Activated B cell treated with CpG ODN at 0.5 μM for 24 hours (primary cell): ENCODE measurements around the gene PPP1R3G. TPM values are rescaled to one million over a fixed set of nuclear protein-coding genes. Genes with fewer than 3 reads are reported as not detected.

Experiments used
- ATAC-seq: fragments of 200-7000 bp; cut with Tn5 transposase; one replicate; pipeline ENCODE4 v1.10.0; 2021; ENCODE audit warnings: low read depth, mild to moderate bottlenecking, moderate library complexity
- CTCF ChIA-PET: fragments of 350-600 bp; sonication (Branson Sonifier 250); formaldehyde crosslinking; loops from one replicate; lab custom pipeline; 2021; ENCODE audit warnings: antibody characterized with exemption; lab: Charles Lee
- POLR2A ChIA-PET: fragments of 350-600 bp; sonication (Branson Sonifier 250); formaldehyde crosslinking; loops from one replicate; lab custom pipeline; 2021; ENCODE audit warnings: antibody characterized with exemption; lab: Charles Lee
- DNase-seq: peaks from one replicate; pipeline ENCODE4 v3.0.0; 2022
- H3K27ac Mint-ChIP-seq: one replicate; pipeline ENCODE4 v1.8.0; 2020; ENCODE audit warnings: mixed read lengths
- H3K27me3 Mint-ChIP-seq: one replicate; pipeline ENCODE4 v1.8.0; 2021; ENCODE audit warnings: mixed read lengths
- H3K36me3 Mint-ChIP-seq: one replicate; pipeline ENCODE4 v1.8.0; 2021; ENCODE audit warnings: low read depth, mixed read lengths
- H3K4me1 Mint-ChIP-seq: one replicate; pipeline ENCODE4 v1.8.0; 2021; ENCODE audit warnings: mixed read lengths
- H3K4me3 Mint-ChIP-seq: one replicate; pipeline ENCODE4 v1.8.0; 2020; ENCODE audit warnings: mild to moderate bottlenecking, mixed read lengths
- H3K9me3 Mint-ChIP-seq: one replicate; pipeline ENCODE4 v1.8.0; 2020; ENCODE audit warnings: mixed read lengths
- CTCF ChIP-seq: fragments of 200-600 bp; IDR thresholded peaks from one replicate; pipeline ENCODE4 v1.8.0; 2022; ENCODE audit warnings: antibody characterized with exemption, mild to moderate bottlenecking
- intact Hi-C: fragments of 100-400 bp; cut with micrococcal nuclease; formaldehyde crosslinking; loops from one replicate; pipeline ENCODE4 v1.15.1; 2024
- total RNA-seq: library from RNA; stranded (reverse); gene quantifications from 2 replicates; pipeline ENCODE4 v1.2.3, GENCODE V29; 2022

The PPP1R3G gene
- total RNA-seq, 1 donor from 2014 or later = 0.11 TPM

GRCh38 chr6:5083307-5083583 is 1.9 kb upstream of the PPP1R3G start:
- no peaks in the 10 kb centered on the region for H3K9me3 Mint-ChIP-seq
- peaks cover 22% of the 10 kb centered on the region for H3K27me3 Mint-ChIP-seq
- DNase-seq (no peak), ATAC-seq (no peak)
- no peak overlapping the region for H3K4me3 Mint-ChIP-seq
- ChIA-PET CTCF (no interaction called here), POLR2A (no interaction called here)
- H3K27ac Mint-ChIP-seq = no peak overlapping the region
- peaks cover 17% of the 10 kb centered on the region for H3K4me1 Mint-ChIP-seq
- no peak for TF ChIP-seq CTCF
- intact Hi-C loops = no loop called here
- H3K36me3 Mint-ChIP-seq = no peaks in the 10 kb centered on the region

- Mint-ChIP-seq H3K4me3 (peak overlapping the region; percentile 68), H3K4me1 (peaks cover 19% of the 10 kb centered on the region), H3K27ac (no peak overlapping the region), H3K36me3 (no peaks in the 10 kb centered on the region), H3K27me3 (peaks cover 22% of the 10 kb centered on the region), H3K9me3 (no peaks in the 10 kb centered on the region)
- intact Hi-C loops = loop anchor here (2.0 kb wide), 1 partner anchor 79 kb away; the partner anchor contains the start of gene RPP40
- CTCF ChIA-PET = no interaction called here
- DNase-seq (no peak), ATAC-seq (no peak)
- TF ChIP-seq CTCF = no peak
- POLR2A ChIA-PET = no interaction called here
Measured at GRCh38 chr6:5083813-5084359, 1.3 kb upstream of the PPP1R3G start.

- no peak overlapping the region for H3K27ac Mint-ChIP-seq
- no peak for TF ChIP-seq CTCF
- H3K36me3 Mint-ChIP-seq = no peaks in the 10 kb centered on the region
Measured at GRCh38 chr6:5084360-5084780, 771 bp upstream of the PPP1R3G start.

GRCh38 chr6:5085648-5086293 is 630 bp downstream of the PPP1R3G start:
- peaks cover 32% of the 10 kb centered on the region for H3K4me1 Mint-ChIP-seq
- H3K9me3 Mint-ChIP-seq = no peaks in the 10 kb centered on the region
- DNase-seq = no peak
- H3K27me3 Mint-ChIP-seq = peaks cover 22% of the 10 kb centered on the region
- H3K4me3 Mint-ChIP-seq = peak overlapping the region; percentile 64
- ChIA-PET CTCF (no interaction called here), POLR2A (interaction anchor here (1.1 kb wide), 1 partner anchor 42 kb away, joined by 3 read pairs; no protein-coding TSS in a partner anchor)
- no peak overlapping the region for H3K27ac Mint-ChIP-seq
- no peak for TF ChIP-seq CTCF
- intact Hi-C loops = loop anchor here (2.0 kb wide), 1 partner anchor 81 kb away; the partner anchor contains the start of gene RPP40
- ATAC-seq = peak; percentile 23
- H3K36me3 Mint-ChIP-seq = no peaks in the 10 kb centered on the region

More at GRCh38 chr6:5084360-5084780, 771 bp upstream of the PPP1R3G start:
- DNase-seq = no peak
- intact Hi-C loops = loop anchor here (2.0 kb wide), 1 partner anchor 80 kb away; the partner anchor contains the start of gene RPP40
- Mint-ChIP-seq H3K4me1 (peaks cover 19% of the 10 kb centered on the region), H3K27me3 (peaks cover 22% of the 10 kb centered on the region), H3K9me3 (no peaks in the 10 kb centered on the region), H3K4me3 (peak overlapping the region; percentile 86)
- ChIA-PET CTCF (no interaction called here), POLR2A (no interaction called here)
- ATAC-seq = peak; percentile 8

GRCh38 chr6:5086294-5086890 is 1.3 kb downstream of the PPP1R3G start:
- H3K9me3 Mint-ChIP-seq = no peaks in the 10 kb centered on the region
- CTCF ChIA-PET = no interaction called here
- POLR2A ChIA-PET = interaction anchor here (0.6 kb wide), 1 partner anchor 1008 kb away, joined by 7 read pairs; no protein-coding TSS in a partner anchor
- intact Hi-C loops = no loop called here
- H3K4me1 Mint-ChIP-seq = peaks cover 39% of the 10 kb centered on the region
- peak overlapping the region; percentile 64 for H3K4me3 Mint-ChIP-seq
- DNase-seq (no peak), ATAC-seq (no peak)
- peaks cover 22% of the 10 kb centered on the region for H3K27me3 Mint-ChIP-seq
- H3K36me3 Mint-ChIP-seq = no peaks in the 10 kb centered on the region
- no peak for TF ChIP-seq CTCF
- H3K27ac Mint-ChIP-seq = no peak overlapping the region
